Erythroblast (primary cell): ENCODE measurements around the gene ABO.
"Not testable (repeated sequence)": the region's sequence is repeated elsewhere in the genome, so short reads cannot be mapped to it uniquely, and the experiment has no call there.

Experiments
- DNase-seq, 2 experiments: peaks; one replicate each; lab custom pipeline; 2025; lab: John Stamatoyannopoulos, UW
- GATA1 ChIP-seq: IDR thresholded peaks from 2 replicates; pipeline ENCODE4 v1.6.1; 2011; ENCODE audit warnings: low read depth, mild to moderate bottlenecking, control low read depth, low read length, moderate library complexity
- POLR2A ChIP-seq: IDR thresholded peaks from 2 replicates; pipeline ENCODE4 v1.6.1; 2011; ENCODE audit warnings: mild to moderate bottlenecking, low read length

Gene ABO

GRCh38 chr9:133275105-133276000 lies at the start of gene ABO:
TSS of gene ABO (minus strand) at chr9:133275201.
- TF ChIP-seq GATA1 (no peak), POLR2A (no peak)
- DNase-seq: peak; percentile 54 to 58

- TF ChIP-seq GATA1 (no peak), POLR2A (no peak)
Measured at GRCh38 chr9:133323991-133324703, 49.1 kb upstream of the ABO start.

GRCh38 chr9:133323211-133323610 lies 48.2 kb upstream of the ABO start:
- DNase-seq: no peak
- TF ChIP-seq GATA1: no peak
- no peak for TF ChIP-seq POLR2A

More at GRCh38 chr9:133323991-133324703, 49.1 kb upstream of the ABO start:
- DNase-seq: no peak

- DNase-seq: no peak
- TF ChIP-seq POLR2A (no peak), GATA1 (no peak)
Measured at GRCh38 chr9:133322701-133323100, 47.7 kb upstream of the ABO start.

- TF ChIP-seq POLR2A (no peak), GATA1 (no peak)
- DNase-seq: no peak
Measured at GRCh38 chr9:133321411-133321935, 46.5 kb upstream of the ABO start.

- TF ChIP-seq POLR2A: no peak
- no peak for TF ChIP-seq GATA1
Measured at GRCh38 chr9:133320421-133320881, 45.5 kb upstream of the ABO start.

GRCh38 chr9:133317551-133317950 lies 42.5 kb upstream of the ABO start:
- not testable (repeated sequence) for DNase-seq

More at GRCh38 chr9:133320421-133320881, 45.5 kb upstream of the ABO start:
- no peak for DNase-seq

- no peak for DNase-seq
- TF ChIP-seq GATA1: no peak
- no peak for TF ChIP-seq POLR2A
Measured at GRCh38 chr9:133315997-133316396, 41.0 kb upstream of the ABO start.

GRCh38 chr9:133309608-133310007 lies 34.6 kb upstream of the ABO start:
- DNase-seq: no peak
- TF ChIP-seq GATA1 (no peak), POLR2A (no peak)

GRCh38 chr9:133307301-133307700 lies 32.3 kb upstream of the ABO start:
- no peak for DNase-seq
- TF ChIP-seq GATA1: no peak
- no peak for TF ChIP-seq POLR2A

GRCh38 chr9:133306242-133307204 lies 31.5 kb upstream of the ABO start:
- TF ChIP-seq POLR2A (no peak), GATA1 (no peak)
- no peak for DNase-seq

- no peak for DNase-seq
- TF ChIP-seq POLR2A (no peak), GATA1 (no peak)
Measured at GRCh38 chr9:133305731-133306130, 30.7 kb upstream of the ABO start.
